GM23338 (cell line): ENCODE measurements around the gene JMY. TPM values are rescaled to one million over a fixed set of nuclear protein-coding genes. Genes with fewer than 3 reads are reported as not detected.

Experiments
- ATAC-seq: fragments of 200-7000 bp; cut with Tn5 transposase; 3 replicates; pipeline ENCODE4 v1.9.1; 2020
- DNase-seq: peaks from one replicate; pipeline ENCODE4 v3.0.0-alpha.2; 2015; ENCODE audit warnings: low spot score
- H2AFZ ChIP-seq: fragments of 200-600 bp; sonication (generic); 2 replicates; pipeline ENCODE4 v1.8.0; 2016; ENCODE audit warnings: antibody characterized with exemption, mild to moderate bottlenecking, moderate library complexity
- H3F3A ChIP-seq: fragments of 200-600 bp; sonication (generic); replicated peaks from 2 replicates; pipeline ENCODE4 v1.8.0; 2017; ENCODE audit warnings: antibody characterized with exemption, mixed run types, low read depth
- H3K27ac ChIP-seq: fragments of 200-600 bp; sonication (generic); 2 replicates; pipeline ENCODE4 v1.6.1; 2016; ENCODE audit warnings: low read depth
- H3K27me3 ChIP-seq: fragments of 200-600 bp; sonication (generic); 2 replicates; pipeline ENCODE4 v1.8.0; 2016; ENCODE audit warnings: mild to moderate bottlenecking, mixed run types, moderate library complexity; ENCODE audit not compliant: insufficient read depth
- H3K36me3 ChIP-seq: fragments of 200-600 bp; sonication (generic); 2 replicates; pipeline ENCODE4 v1.8.0; 2016; ENCODE audit warnings: mild to moderate bottlenecking; ENCODE audit not compliant: insufficient read depth
- H3K4me1 ChIP-seq: fragments of 200-600 bp; sonication (generic); 2 replicates; pipeline ENCODE4 v1.8.0; 2016; ENCODE audit warnings: mild to moderate bottlenecking, moderate library complexity; ENCODE audit not compliant: insufficient read depth
- H3K4me2 ChIP-seq: fragments of 200-600 bp; sonication (generic); 2 replicates; pipeline ENCODE4 v1.7.1; 2017; ENCODE audit warnings: mixed run types
- H3K4me3 ChIP-seq: fragments of 200-600 bp; sonication (generic); 2 replicates; pipeline ENCODE4 v1.6.1; 2016; ENCODE audit warnings: mixed run types
- H3K79me2 ChIP-seq: fragments of 200-600 bp; sonication (generic); replicated peaks from 2 replicates; pipeline ENCODE4 v1.8.0; 2017; ENCODE audit warnings: mild to moderate bottlenecking; ENCODE audit not compliant: insufficient read depth
- H3K9me2 ChIP-seq: fragments of 200-600 bp; sonication (generic); 2 replicates; pipeline ENCODE4 v1.8.0; 2017; ENCODE audit not compliant: insufficient read depth
- H4K20me1 ChIP-seq: fragments of 200-600 bp; sonication (generic); replicated peaks from 2 replicates; pipeline ENCODE4 v1.8.0; 2017; ENCODE audit warnings: mild to moderate bottlenecking; ENCODE audit not compliant: insufficient read depth
- H3K27ac Mint-ChIP-seq: 2 replicates; pipeline ENCODE4 v1.8.0; 2020; ENCODE audit warnings: inconsistent platforms, mild to moderate bottlenecking, moderate library complexity, mixed read lengths
- H3K27me3 Mint-ChIP-seq: 3 replicates; pipeline ENCODE4 v1.8.0; 2022; ENCODE audit warnings: low read depth, mild to moderate bottlenecking, moderate library complexity, mixed read lengths, inconsistent platforms; ENCODE audit not compliant: insufficient read depth, poor library complexity
- H3K36me3 Mint-ChIP-seq: 3 replicates; pipeline ENCODE4 v1.8.0; 2021; ENCODE audit warnings: low read depth, mild to moderate bottlenecking, inconsistent platforms, moderate library complexity, mixed read lengths
- H3K4me1 Mint-ChIP-seq: 3 replicates; pipeline ENCODE4 v1.8.0; 2020; ENCODE audit warnings: mild to moderate bottlenecking, inconsistent platforms, mixed read lengths
- H3K4me3 Mint-ChIP-seq: 3 replicates; pipeline ENCODE4 v1.8.0; 2021; ENCODE audit warnings: moderate library complexity, mild to moderate bottlenecking, inconsistent platforms, mixed read lengths
- H3K9me3 Mint-ChIP-seq: 3 replicates; pipeline ENCODE4 v1.8.0; 2020; ENCODE audit warnings: moderate library complexity, mild to moderate bottlenecking, inconsistent platforms, mixed read lengths
- CREB1 ChIP-seq: fragments of 250-450 bp; sonication (Bioruptor Pico); IDR thresholded peaks from 2 replicates; pipeline ENCODE4 v1.5.0; 2020; ENCODE audit warnings: low read depth, mild to moderate bottlenecking, moderate library complexity
- CTCF ChIP-seq, 2 experiments: fragments of 200-600 bp in 1 of 2; sonication (generic) in 1 of 2; conservative IDR thresholded peaks; 2 replicates each; pipeline versions ENCODE4 v1.5.1 to v1.6.1; 2016 to 2017; ENCODE audit warnings: antibody characterized with exemption in 2 of 2, low read depth in 2 of 2, mild to moderate bottlenecking in 2 of 2, moderate library complexity in 1 of 2
- EZH2phosphoT487 ChIP-seq: fragments of 200-600 bp; sonication (generic); IDR thresholded peaks from one replicate; pipeline ENCODE4 v1.8.1; 2018; ENCODE audit warnings: antibody characterized with exemption; ENCODE audit not compliant: unreplicated experiment
- NANOG ChIP-seq: IDR thresholded peaks from 2 replicates; pipeline ENCODE4 v1.6.1; 2016; ENCODE audit warnings: antibody characterized with exemption, borderline replicate concordance
- POLR2AphosphoS5 ChIP-seq: IDR thresholded peaks from 2 replicates; pipeline ENCODE4 v1.6.1; 2016; ENCODE audit warnings: antibody characterized with exemption, low read depth
- ZNF114 ChIP-seq: fragments of 250-450 bp; sonication (Bioruptor Pico); IDR thresholded peaks from 2 replicates; pipeline ENCODE4 v1.5.0; 2020; ENCODE audit warnings: mild to moderate bottlenecking, moderate library complexity
- ZNF331 ChIP-seq: fragments of 250-450 bp; sonication (Bioruptor Pico); IDR thresholded peaks from 2 replicates; pipeline ENCODE4 v1.5.0; 2020; ENCODE audit warnings: low read depth, mild to moderate bottlenecking, moderate library complexity
- ZNF462 ChIP-seq: fragments of 250-450 bp; sonication (Bioruptor Pico); IDR thresholded peaks from 2 replicates; pipeline ENCODE4 v1.5.0; 2020; ENCODE audit warnings: mild to moderate bottlenecking, moderate library complexity
- polyA plus RNA-seq: library from polyadenylated mRNA; unstranded; fragments of >200 nt; fragmentation: Nextera tagmentation; extraction: Ambion mirVana; gene quantifications from 2 replicates; pipeline ENCODE4 v1.2.1, GENCODE V29; 2016
- total RNA-seq: library from RNA; depleted of rRNA; stranded (reverse); fragments of >200 nt; shearing (Covaris generic); gene quantifications from 2 replicates; pipeline ENCODE4 v1.2.3, GENCODE V29; 2014
- TF ChIP-seq, protein P1 (sequence below): IDR thresholded peaks from one replicate; pipeline ENCODE4 v1.6.1; 2018; ENCODE audit warnings: antibody characterized with exemption; ENCODE audit not compliant: unreplicated experiment
- TF ChIP-seq, protein P2 (sequence below): IDR thresholded peaks from 2 replicates; pipeline ENCODE4 v1.6.1; 2016; ENCODE audit warnings: antibody characterized with exemption

The JMY gene
- total and polyA plus RNA-seq, 2 experiments from 2014 or later, result 6.2 to 18.4 TPM

- TF ChIP-seq NANOG, result no peak
- TF ChIP-seq ZNF331 (CRISPR knock-in tag), result no peak
- no peak for TF ChIP-seq CREB1 (CRISPR knock-in tag)
- no peak for TF ChIP-seq CTCF (conservative IDR thresholded peaks at IDR 0.05; ENCODE audit: low read depth in 2 of 2)
- TF ChIP-seq, protein P1, sequence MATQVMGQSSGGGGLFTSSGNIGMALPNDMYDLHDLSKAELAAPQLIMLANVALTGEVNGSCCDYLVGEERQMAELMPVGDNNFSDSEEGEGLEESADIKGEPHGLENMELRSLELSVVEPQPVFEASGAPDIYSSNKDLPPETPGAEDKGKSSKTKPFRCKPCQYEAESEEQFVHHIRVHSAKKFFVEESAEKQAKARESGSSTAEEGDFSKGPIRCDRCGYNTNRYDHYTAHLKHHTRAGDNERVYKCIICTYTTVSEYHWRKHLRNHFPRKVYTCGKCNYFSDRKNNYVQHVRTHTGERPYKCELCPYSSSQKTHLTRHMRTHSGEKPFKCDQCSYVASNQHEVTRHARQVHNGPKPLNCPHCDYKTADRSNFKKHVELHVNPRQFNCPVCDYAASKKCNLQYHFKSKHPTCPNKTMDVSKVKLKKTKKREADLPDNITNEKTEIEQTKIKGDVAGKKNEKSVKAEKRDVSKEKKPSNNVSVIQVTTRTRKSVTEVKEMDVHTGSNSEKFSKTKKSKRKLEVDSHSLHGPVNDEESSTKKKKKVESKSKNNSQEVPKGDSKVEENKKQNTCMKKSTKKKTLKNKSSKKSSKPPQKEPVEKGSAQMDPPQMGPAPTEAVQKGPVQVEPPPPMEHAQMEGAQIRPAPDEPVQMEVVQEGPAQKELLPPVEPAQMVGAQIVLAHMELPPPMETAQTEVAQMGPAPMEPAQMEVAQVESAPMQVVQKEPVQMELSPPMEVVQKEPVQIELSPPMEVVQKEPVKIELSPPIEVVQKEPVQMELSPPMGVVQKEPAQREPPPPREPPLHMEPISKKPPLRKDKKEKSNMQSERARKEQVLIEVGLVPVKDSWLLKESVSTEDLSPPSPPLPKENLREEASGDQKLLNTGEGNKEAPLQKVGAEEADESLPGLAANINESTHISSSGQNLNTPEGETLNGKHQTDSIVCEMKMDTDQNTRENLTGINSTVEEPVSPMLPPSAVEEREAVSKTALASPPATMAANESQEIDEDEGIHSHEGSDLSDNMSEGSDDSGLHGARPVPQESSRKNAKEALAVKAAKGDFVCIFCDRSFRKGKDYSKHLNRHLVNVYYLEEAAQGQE, result no peak
- no peak for TF ChIP-seq ZNF114 (CRISPR knock-in tag)
Measured at GRCh38 chr5:79269733-79270166, 33.8 kb downstream of the JMY start (continued).

- no peak overlapping the region for H3K27ac ChIP-seq
- H3F3A ChIP-seq, result no peaks in the 10 kb centered on the region; the same call in 1 of the 2 replicates
- H3K36me3 ChIP-seq, result no peaks in the 10 kb centered on the region; the same call in 1 of the 2 replicates
- Mint-ChIP-seq H3K4me1 (no peaks in the 10 kb centered on the region; the same call in 2 of the 3 replicates), H3K4me3 (no peak overlapping the region), H3K9me3 (peaks cover 12% of the 10 kb centered on the region; the same call in 2 of the 3 replicates), H3K27me3 (peaks cover 2% of the 10 kb centered on the region), H3K36me3 (peaks cover 18% of the 10 kb centered on the region; the same call in 2 of the 3 replicates), H3K27ac (no peak overlapping the region)
- no peak overlapping the region for H3K4me2 ChIP-seq
- ATAC-seq, result no peak
- H2AFZ ChIP-seq, result no peak overlapping the region
- DNase-seq, result no peak
- H3K27me3 ChIP-seq, result no peaks in the 10 kb centered on the region
- H3K79me2 ChIP-seq, result peaks cover 72% of the 10 kb centered on the region
- H4K20me1 ChIP-seq, result peaks cover 19% of the 10 kb centered on the region; the same call in 1 of the 2 replicates
- no peaks in the 10 kb centered on the region for H3K4me1 ChIP-seq
- no peak overlapping the region for H3K4me3 ChIP-seq
- H3K9me2 ChIP-seq, result no peaks in the 10 kb centered on the region
- TF ChIP-seq EZH2phosphoT487 (no peak), POLR2AphosphoS5 (no peak), ZNF331 (CRISPR knock-in tag) (no peak), ZNF462 (CRISPR knock-in tag) (no peak), CTCF (conservative IDR thresholded peaks at IDR 0.05; ENCODE audit: low read depth in 2 of 2) (no peak)
- TF ChIP-seq, protein P2, sequence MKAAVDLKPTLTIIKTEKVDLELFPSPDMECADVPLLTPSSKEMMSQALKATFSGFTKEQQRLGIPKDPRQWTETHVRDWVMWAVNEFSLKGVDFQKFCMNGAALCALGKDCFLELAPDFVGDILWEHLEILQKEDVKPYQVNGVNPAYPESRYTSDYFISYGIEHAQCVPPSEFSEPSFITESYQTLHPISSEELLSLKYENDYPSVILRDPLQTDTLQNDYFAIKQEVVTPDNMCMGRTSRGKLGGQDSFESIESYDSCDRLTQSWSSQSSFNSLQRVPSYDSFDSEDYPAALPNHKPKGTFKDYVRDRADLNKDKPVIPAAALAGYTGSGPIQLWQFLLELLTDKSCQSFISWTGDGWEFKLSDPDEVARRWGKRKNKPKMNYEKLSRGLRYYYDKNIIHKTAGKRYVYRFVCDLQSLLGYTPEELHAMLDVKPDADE, result no peak
Measured at GRCh38 chr5:79273341-79273740, 37.4 kb downstream of the JMY start.
